GM18951 (cell line): Measurements from ENCODE around the gene IFNL4.
"Not testable (repeated sequence)": the region's sequence is repeated elsewhere in the genome, so short reads cannot be mapped to it uniquely, and the experiment has no call there.

Source experiments
- POLR2A ChIP-seq: IDR thresholded peaks from 4 replicates; pipeline ENCODE4 v1.6.1; 2011; ENCODE audit warnings: mild to moderate bottlenecking; ENCODE audit not compliant: insufficient read length, insufficient read depth; ENCODE audit errors: extremely low read depth
- in situ Hi-C: fragments of 300-500 bp; cut with MboI; formaldehyde crosslinking; loops from one replicate; pipeline ENCODE4 v1.12.0; 2022; ENCODE audit warnings: low sequenced_read_pairs, mixed read lengths, inconsistent platforms; ENCODE audit not compliant: unreplicated experiment

Gene IFNL4

GRCh38 chr19:39246951-39247669, 1.5 kb downstream of the IFNL4 start:
- no peak for TF ChIP-seq POLR2A
- in situ Hi-C loops: no loop called here

GRCh38 chr19:39245166-39245565, 3.5 kb downstream of the IFNL4 start:
- in situ Hi-C loops: not testable (repeated sequence)

GRCh38 chr19:39244410-39245100, 4.1 kb downstream of the IFNL4 start, which contains the start of gene IFNL3:
TSS of gene IFNL3 (minus strand) at chr19:39245006. CDS start at chr19:39244967, 39 bp downstream.
- in situ Hi-C loops: not testable (repeated sequence)

- in situ Hi-C loops: not testable (repeated sequence)
Observed at GRCh38 chr19:39243741-39244140, 4.9 kb downstream of the IFNL4 start.

- in situ Hi-C loops: no loop called here
- no peak for TF ChIP-seq POLR2A
Observed at GRCh38 chr19:39240421-39240820, 8.2 kb downstream of the IFNL4 start.

- in situ Hi-C loops: no loop called here
- TF ChIP-seq POLR2A: no peak
Observed at GRCh38 chr19:39238944-39239343, 9.7 kb downstream of the IFNL4 start.

GRCh38 chr19:39238209-39238608, 10.4 kb downstream of the IFNL4 start:
- TF ChIP-seq POLR2A: no peak
- in situ Hi-C loops: no loop called here

GRCh38 chr19:39237200-39238184, 11.2 kb downstream of the IFNL4 start:
- peak; percentile 24 for TF ChIP-seq POLR2A
- in situ Hi-C loops: no loop called here

GRCh38 chr19:39236527-39236926, 12.1 kb downstream of the IFNL4 start:
- TF ChIP-seq POLR2A: no peak
- in situ Hi-C loops: no loop called here

GRCh38 chr19:39232708-39233107, 15.9 kb downstream of the IFNL4 start:
- TF ChIP-seq POLR2A: no peak
- in situ Hi-C loops: no loop called here

- TF ChIP-seq POLR2A: no peak
- in situ Hi-C loops: no loop called here
Observed at GRCh38 chr19:39230096-39230764, 18.4 kb downstream of the IFNL4 start.

- in situ Hi-C loops: no loop called here
- no peak for TF ChIP-seq POLR2A
Observed at GRCh38 chr19:39224910-39225309, 23.7 kb downstream of the IFNL4 start.

GRCh38 chr19:39223703-39224279, 24.9 kb downstream of the IFNL4 start:
- TF ChIP-seq POLR2A: no peak
- in situ Hi-C loops: no loop called here

GRCh38 chr19:39219108-39219507, 29.5 kb downstream of the IFNL4 start:
- in situ Hi-C loops: not testable (repeated sequence)
